Measurements from ENCODE around the gene NPEPL1. TPM values are rescaled to one million over a fixed set of nuclear protein-coding genes. Genes with fewer than 3 reads are reported as not detected.

NPEPL1 gene
- polyA plus RNA-seq, 1 donor (not counting 4 experiments of a cell fraction or from before 2014, with no cell fraction given) = 4.4 TPM

DNA sequence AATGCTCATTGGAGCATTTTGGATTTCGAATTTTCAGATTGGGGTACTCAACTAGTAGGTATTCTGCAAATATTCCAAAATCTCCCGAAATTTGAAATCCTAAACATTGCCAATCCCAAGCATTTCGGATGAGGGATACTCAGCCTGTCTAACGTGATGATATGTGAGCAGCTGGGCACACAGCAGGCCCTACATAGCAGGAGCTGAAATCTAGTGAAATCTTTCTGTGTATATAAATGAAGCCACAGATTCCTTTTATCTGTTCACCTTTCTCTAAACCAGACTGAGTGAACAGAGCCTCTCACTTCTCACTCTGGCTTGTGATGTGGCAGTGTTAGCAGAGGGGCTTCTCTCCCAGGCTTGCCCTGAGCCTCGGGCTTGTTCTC lies 23.7 kb upstream of the NPEPL1 start:
- no peak for TF ChIP-seq EZH2 (IDR thresholded peaks at IDR 0.05; ENCODE audit: low read length)
- TF ChIP-seq, protein P1, sequence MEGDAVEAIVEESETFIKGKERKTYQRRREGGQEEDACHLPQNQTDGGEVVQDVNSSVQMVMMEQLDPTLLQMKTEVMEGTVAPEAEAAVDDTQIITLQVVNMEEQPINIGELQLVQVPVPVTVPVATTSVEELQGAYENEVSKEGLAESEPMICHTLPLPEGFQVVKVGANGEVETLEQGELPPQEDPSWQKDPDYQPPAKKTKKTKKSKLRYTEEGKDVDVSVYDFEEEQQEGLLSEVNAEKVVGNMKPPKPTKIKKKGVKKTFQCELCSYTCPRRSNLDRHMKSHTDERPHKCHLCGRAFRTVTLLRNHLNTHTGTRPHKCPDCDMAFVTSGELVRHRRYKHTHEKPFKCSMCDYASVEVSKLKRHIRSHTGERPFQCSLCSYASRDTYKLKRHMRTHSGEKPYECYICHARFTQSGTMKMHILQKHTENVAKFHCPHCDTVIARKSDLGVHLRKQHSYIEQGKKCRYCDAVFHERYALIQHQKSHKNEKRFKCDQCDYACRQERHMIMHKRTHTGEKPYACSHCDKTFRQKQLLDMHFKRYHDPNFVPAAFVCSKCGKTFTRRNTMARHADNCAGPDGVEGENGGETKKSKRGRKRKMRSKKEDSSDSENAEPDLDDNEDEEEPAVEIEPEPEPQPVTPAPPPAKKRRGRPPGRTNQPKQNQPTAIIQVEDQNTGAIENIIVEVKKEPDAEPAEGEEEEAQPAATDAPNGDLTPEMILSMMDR (optimal IDR thresholded peaks at IDR 0.05 in 1 of 3, IDR thresholded peaks at IDR 0.05 in 1 of 3, conservative IDR thresholded peaks at IDR 0.05 in 1 of 3; ENCODE audit: extremely low read depth in 1 of 3, insufficient read depth in 2 of 3, low read length in 3 of 3) = no peak
- DNase-seq (ENCODE audit: low read depth, low spot score) = no peak
- Histone ChIP-seq H3K4me1 (ENCODE audit: control insufficient read depth, extremely low read depth, insufficient read depth, low read length) (no peaks in the 10 kb centered on the region), H3K27me3 (ENCODE audit: control insufficient read depth, extremely low read depth, insufficient read depth, low read length) (no peaks in the 10 kb centered on the region), H3K9me1 (ENCODE audit: control insufficient read depth, extremely low read depth, insufficient read depth, low read length) (no peaks in the 10 kb centered on the region), H3K36me3 (ENCODE audit: control insufficient read depth in 2 of 2, extremely low read depth in 1 of 2, insufficient read depth in 2 of 2, low read length in 2 of 2) (peaks cover 18 to 29% of the 10 kb centered on the region in 2 experiments), H2AFZ (ENCODE audit: control insufficient read depth, low read length) (no peak overlapping the region), H3K27ac (ENCODE audit: control insufficient read depth, insufficient read depth, low read length) (no peak overlapping the region), H3K79me2 (ENCODE audit: control insufficient read depth, insufficient read depth, low read length) (peaks cover 33% of the 10 kb centered on the region), H3K4me3 (ENCODE audit: control insufficient read depth in 2 of 3, extremely low read depth in 1 of 3, insufficient read depth in 2 of 3, low read depth in 1 of 3, low read length in 3 of 3) (no peak overlapping the region), H4K20me1 (ENCODE audit: control insufficient read depth, extremely low read depth, insufficient read depth, low read length) (peaks cover 2% of the 10 kb centered on the region), H3K9me3 (ENCODE audit: control insufficient read depth, low read depth, low read length) (no peaks in the 10 kb centered on the region), H3K9ac (ENCODE audit: control insufficient read depth, extremely low read depth, insufficient read depth, low read length) (no peak overlapping the region), H3K4me2 (ENCODE audit: control insufficient read depth, extremely low read depth, insufficient read depth, low read depth, low read length) (no peak overlapping the region)
- dilution Hi-C loops (cut with MboI; ENCODE audit: extremely low pct_ligation_motif_present, low sequenced_read_pairs) = no loop called here
- no peak for FAIRE-seq

DNA sequence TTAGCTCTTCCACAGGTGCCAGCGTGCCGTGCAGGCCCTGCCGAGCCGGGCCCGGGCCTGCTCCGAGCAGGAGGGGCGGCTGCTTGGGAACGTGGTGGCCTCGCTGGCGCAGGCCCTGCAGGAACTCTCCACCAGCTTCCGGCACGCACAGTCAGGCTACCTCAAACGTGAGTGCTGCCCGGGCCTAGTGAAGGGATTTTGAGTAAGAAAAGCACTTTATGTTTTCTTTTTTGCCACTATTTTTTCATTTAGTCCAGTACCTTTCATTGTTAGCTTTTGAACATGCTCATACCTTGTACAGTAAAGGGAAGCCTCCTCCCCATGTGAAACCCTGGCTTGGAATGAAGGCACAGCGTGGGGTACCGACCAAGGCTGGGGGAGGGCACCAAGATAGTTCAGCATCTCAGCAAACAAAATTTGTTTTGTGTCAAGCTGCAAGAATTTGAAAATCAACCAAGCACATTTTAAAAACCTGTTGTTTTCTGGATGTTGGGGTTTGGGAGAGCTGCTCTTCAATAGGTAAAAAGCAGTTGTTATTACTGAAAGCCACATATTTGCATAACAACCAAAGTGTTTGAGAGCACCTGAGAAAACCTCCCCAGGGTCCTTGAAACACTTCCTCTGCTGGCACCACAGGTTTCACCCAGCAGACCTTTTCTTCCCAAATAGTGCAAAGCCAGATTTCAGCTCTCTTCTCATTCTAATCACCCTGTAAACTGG lies 23.2 kb upstream of the NPEPL1 start:
- Histone ChIP-seq H3K79me2 (ENCODE audit: control insufficient read depth, insufficient read depth, low read length) (peaks cover 28% of the 10 kb centered on the region), H3K9ac (ENCODE audit: control insufficient read depth, extremely low read depth, insufficient read depth, low read length) (no peak overlapping the region), H2AFZ (ENCODE audit: control insufficient read depth, low read length) (no peak overlapping the region), H3K4me3 (ENCODE audit: control insufficient read depth in 2 of 3, extremely low read depth in 1 of 3, insufficient read depth in 2 of 3, low read depth in 1 of 3, low read length in 3 of 3) (no peak overlapping the region), H3K4me2 (ENCODE audit: control insufficient read depth, extremely low read depth, insufficient read depth, low read depth, low read length) (no peak overlapping the region), H4K20me1 (ENCODE audit: control insufficient read depth, extremely low read depth, insufficient read depth, low read length) (peaks cover 2% of the 10 kb centered on the region), H3K27me3 (ENCODE audit: control insufficient read depth, extremely low read depth, insufficient read depth, low read length) (no peaks in the 10 kb centered on the region), H3K4me1 (ENCODE audit: control insufficient read depth, extremely low read depth, insufficient read depth, low read length) (no peaks in the 10 kb centered on the region), H3K36me3 (ENCODE audit: control insufficient read depth in 2 of 2, extremely low read depth in 1 of 2, insufficient read depth in 2 of 2, low read length in 2 of 2) (peaks cover 19 to 29% of the 10 kb centered on the region in 2 experiments), H3K9me1 (ENCODE audit: control insufficient read depth, extremely low read depth, insufficient read depth, low read length) (no peaks in the 10 kb centered on the region), H3K9me3 (ENCODE audit: control insufficient read depth, low read depth, low read length) (no peaks in the 10 kb centered on the region), H3K27ac (ENCODE audit: control insufficient read depth, insufficient read depth, low read length) (no peak overlapping the region)
- DNase-seq (ENCODE audit: low read depth, low spot score) = no peak
- FAIRE-seq = no peak
- dilution Hi-C loops (cut with MboI; ENCODE audit: extremely low pct_ligation_motif_present, low sequenced_read_pairs) = no loop called here
- no peak for TF ChIP-seq EZH2 (IDR thresholded peaks at IDR 0.05; ENCODE audit: low read length)
- TF ChIP-seq, protein P1 (optimal IDR thresholded peaks at IDR 0.05 in 1 of 3, IDR thresholded peaks at IDR 0.05 in 1 of 3, conservative IDR thresholded peaks at IDR 0.05 in 1 of 3; ENCODE audit: extremely low read depth in 1 of 3, insufficient read depth in 2 of 3, low read length in 3 of 3) = no peak
